ENCODE results near the gene AKT1S1.

The AKT1S1 gene

DNA sequence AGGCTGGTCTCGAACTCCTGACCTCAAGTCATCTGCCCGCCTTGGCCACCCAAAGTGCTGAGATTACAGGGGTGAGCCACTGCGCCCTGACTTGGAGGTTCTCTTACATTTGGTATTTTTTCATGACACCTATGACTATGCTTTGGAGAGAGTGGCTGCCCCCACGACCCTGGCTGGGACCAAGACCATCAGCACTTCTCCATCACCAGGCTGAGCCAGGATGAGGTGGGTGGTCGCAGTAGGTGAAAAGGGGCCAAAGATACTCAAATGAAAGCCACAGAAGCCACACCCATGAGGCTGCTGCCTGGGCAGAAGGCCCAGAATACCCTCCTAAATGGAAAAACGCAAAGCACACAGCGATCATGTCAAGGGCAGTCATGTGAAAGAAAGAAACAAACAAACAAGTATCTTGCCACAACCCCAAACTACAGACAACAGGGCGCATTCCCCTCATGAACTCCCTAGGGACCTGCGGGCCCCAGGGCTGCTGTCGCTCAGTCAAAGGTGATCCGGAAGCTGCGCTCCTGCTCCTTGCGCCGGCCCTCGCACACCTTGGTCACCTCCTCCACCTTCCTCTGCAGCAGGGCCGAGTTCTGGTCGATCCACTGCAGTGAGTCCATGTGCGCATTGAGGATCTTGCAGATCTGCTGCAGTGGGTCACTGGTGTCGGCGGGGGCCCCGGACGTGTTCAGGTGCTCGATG is 30.7 kb upstream of the AKT1S1 start:
- no peak for DNase-seq (ENCODE audit: low spot score)

- DNase-seq (ENCODE audit: low spot score) = no peak
Measured at GRCh38 chr19:49906879-49907564, 29.9 kb upstream of the AKT1S1 start.

DNA sequence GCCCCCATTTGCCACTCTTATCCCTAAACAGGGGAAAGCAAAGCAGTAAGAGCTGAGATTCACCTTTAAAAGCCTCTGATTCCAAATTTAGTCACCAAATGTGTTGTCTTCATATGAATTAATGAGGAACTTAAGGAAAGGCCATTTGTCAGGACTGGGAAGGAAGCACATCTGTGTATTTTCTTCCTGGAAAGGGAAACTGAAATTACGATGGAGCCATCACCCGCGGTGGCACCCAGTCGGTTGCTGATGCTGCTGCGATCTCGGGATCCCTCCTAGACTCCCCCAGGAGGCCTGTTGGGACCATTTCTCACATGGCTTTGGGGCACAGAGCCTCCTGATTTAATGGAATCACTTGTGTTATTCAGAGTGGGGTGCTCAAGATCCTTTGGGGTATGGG is 27.0 kb upstream of the AKT1S1 start:
- DNase-seq (ENCODE audit: low spot score) = no peak

GRCh38 chr19:49896863-49897621 is 19.9 kb upstream of the AKT1S1 start, which contains the start of gene IL4I1:
IL4I1 (minus strand) TSS chr19:49896887; CDS start chr19:49896160, 727 bp downstream.
- DNase-seq (ENCODE audit: low spot score) = peak; percentile 95

DNA sequence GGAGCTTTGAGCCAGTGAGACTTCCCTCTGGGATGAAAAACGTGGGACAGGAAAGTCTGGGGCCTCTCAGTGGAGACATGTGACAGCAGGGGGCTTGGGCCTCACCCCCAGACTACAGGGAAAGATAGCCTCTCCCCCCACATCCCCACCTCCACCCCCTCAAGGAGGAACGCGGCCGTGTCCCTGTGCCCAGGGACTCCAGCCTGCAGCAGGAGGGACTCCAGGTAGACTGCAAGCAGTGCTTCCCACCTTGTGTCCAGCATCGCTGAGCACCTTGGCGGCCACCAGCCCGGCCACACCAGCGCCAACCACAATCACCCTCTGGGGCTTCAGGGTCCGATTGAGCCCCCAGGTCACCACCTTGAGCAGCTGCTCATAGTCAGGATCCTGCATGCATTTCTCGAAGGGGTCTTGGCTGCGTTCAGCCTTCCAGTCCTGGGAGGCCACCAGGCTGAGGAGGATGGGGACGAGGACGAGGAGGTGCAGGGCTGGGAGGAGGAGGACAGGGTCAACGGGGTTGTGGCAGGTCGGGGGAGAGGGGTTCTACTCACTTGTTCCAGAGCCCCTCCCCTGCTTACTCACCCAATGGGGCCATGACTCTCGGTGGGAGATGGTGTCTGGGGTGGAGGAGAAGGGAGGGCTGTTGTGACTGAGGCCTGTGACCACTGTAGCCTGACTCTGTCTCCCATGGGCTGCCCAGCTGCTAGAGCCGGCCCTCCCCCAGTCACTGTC is 18.6 kb upstream of the AKT1S1 start:
- no peak for DNase-seq (ENCODE audit: low spot score)

- DNase-seq (ENCODE audit: low spot score) = no peak
Measured at GRCh38 chr19:49894879-49895565, 17.9 kb upstream of the AKT1S1 start.

DNA sequence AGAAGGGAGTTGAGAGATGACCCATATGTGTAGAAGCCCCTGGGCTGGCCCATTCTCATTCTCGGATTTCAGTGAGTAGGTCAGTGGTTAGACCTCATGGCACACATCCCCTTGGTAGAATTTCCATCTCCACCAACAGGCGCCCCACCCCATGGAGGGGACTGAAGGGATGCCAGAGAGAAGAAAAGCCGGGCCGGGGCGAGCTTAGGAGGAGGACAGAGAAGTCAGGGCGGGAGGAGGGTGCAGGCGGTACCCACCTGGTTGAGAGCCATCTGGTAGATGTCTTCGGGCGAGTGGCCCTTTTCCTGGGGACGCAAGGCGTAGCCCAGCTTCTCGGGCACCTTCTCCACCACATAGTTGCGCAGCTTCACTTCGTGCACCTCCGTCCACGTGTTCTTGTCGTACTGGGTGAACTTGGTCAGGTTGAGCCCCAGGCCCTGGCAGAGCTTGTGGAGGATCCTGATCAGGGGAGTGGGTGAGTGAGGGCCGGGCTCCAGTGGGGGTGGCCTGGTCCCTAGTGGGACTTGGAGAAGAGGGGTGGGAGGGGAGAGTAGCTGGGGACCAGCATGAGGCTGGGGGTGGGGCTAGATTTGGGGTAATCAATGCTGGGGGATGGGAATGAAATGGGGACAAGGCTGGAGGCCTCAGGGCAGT is 17.0 kb upstream of the AKT1S1 start:
- no peak for DNase-seq (ENCODE audit: low spot score)

- no peak for DNase-seq (ENCODE audit: low spot score)
Measured at GRCh38 chr19:49892716-49893115, 15.6 kb upstream of the AKT1S1 start.

DNA sequence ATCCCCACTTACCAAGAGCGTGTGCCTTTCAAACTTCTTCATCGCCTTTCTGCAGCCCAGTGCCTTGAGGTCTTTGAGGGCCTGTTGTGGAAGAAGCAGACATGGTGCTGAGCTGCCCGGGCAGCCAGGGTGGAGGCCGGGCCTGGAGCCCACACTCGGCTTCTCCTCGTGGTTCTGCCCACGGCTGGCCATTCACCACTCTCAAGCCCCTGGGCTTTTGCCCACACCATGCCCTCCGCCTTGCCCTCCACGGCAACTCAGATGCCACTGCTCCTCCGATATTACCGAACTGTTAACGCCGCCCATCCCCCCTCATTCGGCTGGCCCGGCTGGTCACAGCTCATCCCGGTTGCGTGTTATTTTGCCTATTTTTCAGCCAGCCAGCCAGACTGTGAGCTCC is 14.2 kb upstream of the AKT1S1 start:
- no peak for DNase-seq (ENCODE audit: low spot score)

DNA sequence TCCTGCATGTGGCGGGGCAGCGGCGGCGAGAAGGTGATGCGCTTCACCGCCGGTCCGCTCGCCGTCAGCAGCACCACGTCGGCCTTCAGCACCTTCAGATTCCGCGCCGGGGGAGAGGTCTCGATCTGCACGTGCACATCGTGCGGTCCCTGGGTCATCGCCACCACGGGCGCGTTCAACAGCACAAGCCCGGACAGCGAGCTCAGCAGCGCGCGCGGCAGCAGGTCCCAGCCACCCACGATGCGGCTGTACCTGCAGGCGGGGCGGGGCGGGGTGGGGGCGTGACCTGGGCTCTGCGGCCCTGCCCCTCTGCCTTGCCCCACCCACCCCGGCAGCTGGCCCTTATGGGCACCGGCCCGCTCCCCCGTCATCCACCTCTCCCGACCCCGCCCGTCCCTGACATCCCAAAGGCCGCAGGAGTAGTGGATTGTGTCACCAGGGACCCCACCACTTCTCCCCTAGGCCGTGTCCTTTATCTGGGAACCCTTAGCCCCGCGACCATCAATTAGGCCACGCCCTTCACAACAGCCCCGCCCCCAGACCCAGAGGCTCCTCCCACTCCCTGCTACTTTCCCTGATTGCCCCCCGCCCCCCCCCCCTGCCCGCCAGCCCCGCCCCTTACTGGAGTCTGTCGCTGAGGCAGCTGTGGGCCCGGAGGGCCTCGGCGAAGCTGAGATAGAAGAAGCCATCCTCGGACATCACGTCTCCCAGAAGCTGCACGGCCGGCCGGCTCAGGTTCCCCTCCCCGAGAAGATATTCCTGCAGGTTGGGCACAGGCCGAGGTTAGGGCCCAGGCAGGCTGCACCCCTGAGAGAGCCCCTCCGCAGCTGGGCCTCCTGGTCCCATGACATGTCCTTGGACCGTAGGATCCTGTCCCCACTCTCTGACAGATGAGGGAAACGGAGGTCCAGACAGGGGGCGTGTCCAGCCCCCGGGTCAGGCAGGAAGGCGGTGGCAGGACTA is 13.5 kb upstream of the AKT1S1 start:
- peak; percentile 36 for DNase-seq (ENCODE audit: low spot score)

GRCh38 chr19:49889687-49890348 is 12.7 kb upstream of the AKT1S1 start:
- DNase-seq (ENCODE audit: low spot score) = peak; percentile 68

DNA sequence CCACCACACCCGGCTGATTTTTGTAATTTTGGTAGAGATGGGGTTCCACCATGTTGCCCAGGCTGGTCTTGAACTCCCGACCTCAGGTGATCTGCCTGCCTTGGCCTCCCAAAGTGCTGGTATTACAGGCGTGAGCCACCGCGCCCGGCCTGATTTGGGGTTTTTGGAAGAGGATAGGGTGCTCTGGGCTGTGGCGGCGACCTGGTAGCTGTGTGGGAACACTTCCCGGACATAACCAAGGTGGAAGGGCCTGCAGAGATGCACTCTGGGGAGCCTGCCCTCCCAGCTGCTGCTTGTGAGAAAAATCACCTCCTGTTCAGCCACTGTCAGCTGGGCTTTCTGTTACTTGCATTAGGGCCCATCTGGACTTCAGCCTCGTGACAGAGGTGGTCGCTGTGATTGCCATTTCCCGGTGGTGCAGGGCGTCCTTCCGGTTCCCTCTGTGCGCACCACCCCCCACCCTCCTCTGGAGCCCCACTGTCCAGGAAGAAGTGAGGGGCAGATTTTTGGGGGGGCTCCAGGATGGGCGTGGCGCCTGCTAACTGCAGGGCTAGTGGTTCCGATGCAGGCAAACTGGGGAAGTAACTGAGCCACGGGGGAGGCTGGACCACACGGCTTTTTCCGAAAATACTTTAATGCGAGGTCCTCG is 12.0 kb upstream of the AKT1S1 start:
- no peak for DNase-seq (ENCODE audit: low spot score)

GRCh38 chr19:49888510-49888824 is 11.3 kb upstream of the AKT1S1 start:
- DNase-seq (ENCODE audit: low spot score) = no peak

DNA sequence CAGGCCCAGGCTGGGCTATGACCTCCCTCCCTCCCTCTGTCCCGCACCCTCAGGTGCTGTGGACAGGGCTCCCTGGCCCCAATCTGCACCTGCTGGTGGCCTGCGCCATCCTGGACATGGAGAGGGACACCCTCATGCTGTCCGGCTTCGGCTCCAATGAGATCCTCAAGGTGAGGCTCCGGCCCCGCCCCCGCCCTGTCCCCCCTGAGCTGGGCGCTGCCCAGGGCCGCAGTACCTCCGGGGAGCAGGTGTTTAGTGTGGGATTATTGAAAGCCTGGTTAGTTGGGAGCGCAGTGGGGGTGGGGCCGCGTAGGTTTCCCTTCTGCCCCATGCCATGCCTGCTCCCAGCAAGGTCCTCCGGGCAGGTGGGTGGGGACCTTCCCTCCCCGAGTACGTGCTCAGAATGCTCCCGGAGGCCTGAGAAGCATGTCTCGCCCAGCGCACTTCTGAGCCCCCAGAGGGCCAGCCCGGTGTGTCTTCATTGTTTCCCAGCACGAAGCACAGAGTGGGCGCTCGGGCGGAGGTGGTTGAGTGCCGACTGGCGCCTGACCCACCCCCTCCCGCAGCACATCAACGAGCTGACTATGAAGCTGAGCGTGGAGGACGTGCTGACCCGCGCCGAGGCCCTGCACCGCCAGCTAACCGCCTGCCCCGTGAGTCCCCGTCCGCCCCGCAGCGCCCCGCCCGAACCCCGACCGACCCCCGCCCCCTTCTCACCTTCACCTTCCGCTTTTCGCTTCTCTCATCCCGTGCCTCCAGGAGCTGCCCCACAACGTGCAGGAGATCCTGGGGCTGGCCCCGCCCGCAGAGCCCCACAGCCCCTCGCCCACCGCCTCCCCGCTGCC is 10.7 kb upstream of the AKT1S1 start:
- no peak for DNase-seq (ENCODE audit: low spot score)

DNA sequence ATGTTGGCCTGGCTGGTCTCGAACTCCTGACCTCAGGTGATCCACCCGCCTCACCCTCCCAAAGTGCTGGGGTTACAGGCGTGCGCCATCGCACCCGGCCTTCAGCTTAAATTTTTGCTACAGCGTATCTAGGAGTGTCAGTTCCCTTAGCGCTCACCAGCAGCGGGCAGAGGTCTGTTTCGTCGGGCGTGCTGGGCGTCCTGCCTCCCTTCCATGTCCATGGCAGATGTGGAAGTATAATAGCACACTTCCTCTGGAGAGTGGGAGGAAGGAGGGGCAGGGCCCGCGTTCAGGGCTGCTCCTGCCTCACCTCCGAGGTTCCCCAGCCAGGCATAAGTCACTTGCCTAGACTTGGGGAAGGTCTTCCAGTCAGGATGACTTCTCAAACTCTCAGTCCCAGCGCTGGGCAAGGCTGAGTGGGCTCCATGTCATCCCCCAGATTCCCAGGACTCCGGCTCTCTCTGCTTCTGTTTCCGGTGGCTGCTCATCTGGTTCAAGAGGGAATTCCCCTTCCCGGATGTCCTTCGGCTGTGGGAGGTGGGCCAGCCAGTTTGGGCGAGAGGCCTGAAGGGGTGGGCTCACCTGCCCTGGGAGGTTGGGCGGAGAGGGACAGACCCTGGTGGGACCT is 10.0 kb upstream of the AKT1S1 start:
- peak; percentile 36 for DNase-seq (ENCODE audit: low spot score)

GRCh38 chr19:49884760-49885159 is 7.6 kb upstream of the AKT1S1 start:
- DNase-seq (ENCODE audit: low spot score) = peak; percentile 33

DNA sequence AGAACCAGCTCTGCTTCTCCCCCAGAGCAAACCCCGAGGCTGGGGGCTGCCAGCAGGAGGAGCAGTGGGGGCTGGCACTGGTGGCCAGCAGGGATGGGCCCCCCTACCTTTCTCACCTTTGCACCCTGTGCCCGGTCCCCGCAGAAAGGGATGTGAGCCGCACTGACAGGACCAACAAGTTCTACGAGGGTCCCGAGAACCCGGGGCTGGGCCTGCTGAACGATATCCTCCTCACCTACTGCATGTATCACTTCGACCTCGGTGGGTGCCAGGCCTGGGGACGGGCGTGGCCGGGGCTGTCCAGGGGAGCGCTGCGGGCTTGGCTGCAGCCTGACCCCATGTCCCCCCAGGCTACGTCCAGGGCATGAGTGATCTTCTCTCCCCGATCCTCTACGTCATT is 7.0 kb upstream of the AKT1S1 start:
- DNase-seq (ENCODE audit: low spot score) = no peak

DNA sequence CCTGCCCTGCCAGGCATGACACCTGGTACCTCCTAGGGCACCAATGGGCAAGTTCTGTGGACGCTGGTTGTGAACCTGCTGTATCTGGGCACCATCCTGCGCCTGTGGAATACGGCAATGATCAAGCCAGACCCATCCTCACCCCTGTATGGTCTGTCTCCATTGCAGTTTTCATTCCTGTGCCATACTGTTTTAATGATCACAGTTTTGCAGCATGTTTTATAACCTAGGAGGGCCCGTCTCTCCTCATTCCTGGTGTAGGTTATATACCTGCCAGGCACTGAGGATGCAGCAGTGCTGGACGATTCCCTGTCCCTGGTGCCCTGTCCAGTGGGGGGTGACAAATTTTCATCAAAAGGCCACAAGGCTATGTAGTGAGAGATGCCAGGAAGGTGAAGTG is 5.9 kb upstream of the AKT1S1 start:
- DNase-seq (ENCODE audit: low spot score) = no peak
